IMR-90 (cell line): ENCODE results near the gene ZNF76. TPM values are rescaled to one million over a fixed set of nuclear protein-coding genes. Genes with fewer than 3 reads are reported as not detected.

Source experiments
- ATAC-seq: fragments of 200-7000 bp; cut with Tn5 transposase; 2 replicates; pipeline ENCODE4 v1.9.1; 2020; ENCODE audit warnings: low read depth, mild to moderate bottlenecking, moderate library complexity
- BruUV-seq: library from RNA; stranded (reverse); fragments of 400-500 nt; replicated peaks from 2 replicates; lab custom pipeline; 2021; lab: Mats Ljungman, UMichigan
- CTCF ChIA-PET: fragments of 300-600 bp; formaldehyde crosslinking; extraction: SDS; loops from one replicate; lab custom pipeline; 2021; ENCODE audit warnings: antibody characterized with exemption; lab: Yijun Ruan, JAX
- POLR2A ChIA-PET: fragments of 300-600 bp; sonication (Branson Sonifier 250); formaldehyde crosslinking; loops from one replicate; lab custom pipeline; 2022; ENCODE audit warnings: antibody characterized with exemption; ENCODE audit not compliant: unreplicated experiment; lab: Charles Lee
- DNase-seq: peaks from one replicate; pipeline ENCODE4 v3.0.0; 2013
- H2AFZ ChIP-seq: replicated peaks from 2 replicates; pipeline ENCODE3; 2013; ENCODE audit warnings: low read length, mild to moderate bottlenecking; ENCODE audit not compliant: poor library complexity
- H2AK5ac ChIP-seq: 2 replicates; pipeline ENCODE4 v1.6.1; 2013; ENCODE audit warnings: low read depth, low read length, inconsistent platforms
- H2AK9ac ChIP-seq: replicated peaks from 2 replicates; pipeline ENCODE3; 2013; ENCODE audit warnings: mild to moderate bottlenecking, low read depth, low read length, moderate library complexity; ENCODE audit not compliant: poor library complexity
- H2BK120ac ChIP-seq: 2 replicates; pipeline ENCODE4 v1.6.1; 2013; ENCODE audit warnings: low read depth, low read length, inconsistent platforms
- H2BK15ac ChIP-seq: 3 replicates; pipeline ENCODE4 v1.6.1; 2013; ENCODE audit warnings: low read depth, low read length, inconsistent platforms
- H2BK20ac ChIP-seq: 2 replicates; pipeline ENCODE4 v1.6.1; 2013; ENCODE audit warnings: low read depth, mild to moderate bottlenecking, inconsistent platforms, low read length, moderate library complexity
- H2BK5ac ChIP-seq: 2 replicates; pipeline ENCODE4 v1.6.1; 2013; ENCODE audit warnings: mild to moderate bottlenecking, low read depth, low read length, inconsistent platforms; ENCODE audit not compliant: poor library complexity, severe bottlenecking
- H3K14ac ChIP-seq: replicated peaks from 2 replicates; pipeline ENCODE4 v1.6.1; 2013; ENCODE audit warnings: low read depth, low read length, inconsistent platforms
- H3K18ac ChIP-seq: 2 replicates; pipeline ENCODE4 v1.6.1; 2013; ENCODE audit warnings: low read depth, low read length, control low read depth
- H3K23ac ChIP-seq: 2 replicates; pipeline ENCODE4 v1.6.1; 2013; ENCODE audit warnings: low read depth, low read length, inconsistent platforms
- H3K27ac ChIP-seq: 2 replicates; pipeline ENCODE4 v1.5.1; 2013; ENCODE audit warnings: mild to moderate bottlenecking, control low read depth, low read length; ENCODE audit not compliant: insufficient read depth
- H3K27me3 ChIP-seq: 2 replicates; pipeline ENCODE4 v1.6.1; 2013; ENCODE audit warnings: low read length; ENCODE audit not compliant: control insufficient read depth, insufficient read depth
- H3K36me3 ChIP-seq: 2 replicates; pipeline ENCODE4 v1.6.1; 2013; ENCODE audit warnings: low read length, mixed read lengths; ENCODE audit not compliant: control insufficient read depth, insufficient read depth
- H3K4ac ChIP-seq: 2 replicates; pipeline ENCODE4 v1.6.1; 2013; ENCODE audit warnings: low read depth, low read length, inconsistent platforms
- H3K4me1 ChIP-seq: 2 replicates; pipeline ENCODE4 v1.6.1; 2013; ENCODE audit warnings: low read length, mixed read lengths; ENCODE audit not compliant: control insufficient read depth, insufficient read depth
- H3K4me2 ChIP-seq: 2 replicates; pipeline ENCODE4 v1.6.1; 2013; ENCODE audit warnings: low read depth, mild to moderate bottlenecking, control low read depth, low read length, moderate library complexity
- H3K4me3 ChIP-seq: 2 replicates; pipeline ENCODE4 v1.5.1; 2013; ENCODE audit warnings: low read depth, mild to moderate bottlenecking, control low read depth, low read length, moderate library complexity; ENCODE audit not compliant: insufficient read depth
- H3K56ac ChIP-seq: 2 replicates; pipeline ENCODE4 v1.6.1; 2013; ENCODE audit warnings: low read length, inconsistent platforms; ENCODE audit not compliant: insufficient read depth; ENCODE audit errors: extremely low read depth
- H3K79me1 ChIP-seq, 2 experiments: 2 replicates each; pipeline ENCODE4 v1.6.1; 2013; ENCODE audit warnings: low read length in 2 of 2, inconsistent platforms in 1 of 2, low read depth in 1 of 2
- H3K9ac ChIP-seq: 2 replicates; pipeline ENCODE4 v1.6.1; 2013; ENCODE audit warnings: low read depth, low read length, control low read depth
- H3K9me1 ChIP-seq: 2 replicates; pipeline ENCODE4 v1.6.1; 2013; ENCODE audit warnings: low read length, inconsistent platforms; ENCODE audit not compliant: insufficient read depth
- H3K9me3 ChIP-seq: 2 replicates; pipeline ENCODE4 v1.6.1; 2013; ENCODE audit warnings: low read length; ENCODE audit not compliant: control insufficient read depth, insufficient read depth
- H4K20me1 ChIP-seq: 2 replicates; pipeline ENCODE4 v1.6.1; 2013; ENCODE audit warnings: low read length, inconsistent platforms; ENCODE audit not compliant: insufficient read depth
- H4K5ac ChIP-seq: 2 replicates; pipeline ENCODE4 v1.6.1; 2013; ENCODE audit warnings: mild to moderate bottlenecking, low read depth, low read length, control low read depth
- H4K8ac ChIP-seq, 2 experiments: 2 replicates each; pipeline ENCODE4 v1.6.1; 2013; ENCODE audit warnings: low read depth in 2 of 2, low read length in 2 of 2, control low read depth in 1 of 2, inconsistent platforms in 1 of 2
- H4K91ac ChIP-seq: 2 replicates; pipeline ENCODE4 v1.6.1; 2013; ENCODE audit warnings: low read depth, low read length, inconsistent platforms; ENCODE audit not compliant: insufficient read depth
- CEBPB ChIP-seq: IDR thresholded peaks from 2 replicates; pipeline ENCODE4 v1.6.1; 2012; ENCODE audit warnings: low read depth, low read length, improper control_type of control experiment
- CHD1 ChIP-seq: IDR thresholded peaks from 2 replicates; pipeline ENCODE4 v1.6.1; 2012; ENCODE audit warnings: low read depth, low read length, improper control_type of control experiment
- MAFK ChIP-seq: IDR thresholded peaks from 2 replicates; pipeline ENCODE4 v1.6.1; 2012; ENCODE audit warnings: low read depth, low read length, improper control_type of control experiment
- MAZ ChIP-seq: IDR thresholded peaks from 2 replicates; pipeline ENCODE4 v1.6.1; 2012; ENCODE audit warnings: low read depth, mild to moderate bottlenecking, low read length, improper control_type of control experiment, moderate library complexity, borderline replicate concordance
- MXI1 ChIP-seq: IDR thresholded peaks from 2 replicates; pipeline ENCODE4 v1.6.1; 2012; ENCODE audit warnings: low read depth, mild to moderate bottlenecking, low read length, moderate library complexity, borderline replicate concordance
- NFE2L2 ChIP-seq: fragments of 150-350 bp; IDR thresholded peaks from 2 replicates; pipeline ENCODE4 v1.6.1; 2016; ENCODE audit warnings: low read depth, mild to moderate bottlenecking, low read length
- POLR2A ChIP-seq: IDR thresholded peaks from 2 replicates; pipeline ENCODE4 v1.6.1; 2012; ENCODE audit warnings: mild to moderate bottlenecking, low read depth, low read length
- RAD21 ChIP-seq: IDR thresholded peaks from 2 replicates; pipeline ENCODE4 v1.6.1; 2012; ENCODE audit warnings: low read length, improper control_type of control experiment
- RCOR1 ChIP-seq: IDR thresholded peaks from 2 replicates; pipeline ENCODE4 v1.6.1; 2012; ENCODE audit warnings: mild to moderate bottlenecking, low read length, improper control_type of control experiment; ENCODE audit not compliant: insufficient replicate concordance
- RFX5 ChIP-seq: IDR thresholded peaks from 2 replicates; pipeline ENCODE4 v1.8.0; 2012; ENCODE audit warnings: low read depth, mild to moderate bottlenecking, low read length, moderate library complexity
- SMC3 ChIP-seq: fragments of 150-350 bp; IDR thresholded peaks from 2 replicates; pipeline ENCODE4 v1.6.1; 2016; ENCODE audit warnings: low read depth, mild to moderate bottlenecking, antibody characterized with exemption, low read length, moderate library complexity
- WGBS, 2 experiments: methylation state at CpG; one replicate each; pipeline versions ENCODE4 v1.1.5 to v1.1.7; 2013; ENCODE audit warnings: missing lambda C conversion rate in 2 of 2; ENCODE audit not compliant: insufficient read length in 1 of 2; ENCODE audit errors: extremely low coverage in 2 of 2; 5-methylcytosine and 5-hydroxymethylcytosine counted together
- dilution Hi-C: fragments of 300-500 bp; cut with HindIII; formaldehyde crosslinking; loops from one replicate; pipeline ENCODE4 v1.14.3; 2018; ENCODE audit warnings: low sequenced_read_pairs; ENCODE audit not compliant: unreplicated experiment
- in situ Hi-C: fragments of 300-500 bp; cut with MboI; formaldehyde crosslinking; loops from 3 replicates; pipeline ENCODE4 v1.14.3; 2019; ENCODE audit warnings: low sequenced_read_pairs, inconsistent platforms, mixed read lengths
- intact Hi-C: fragments of 100-400 bp; cut with micrococcal nuclease; formaldehyde crosslinking; loops from 2 replicates; pipeline ENCODE4 v1.10.0; 2022
- polyA plus RNA-seq, 3 experiments: library from polyadenylated mRNA; depleted of rRNA; stranded (reverse); fragments of >200 nt; gene quantifications; 2 replicates each; pipeline ENCODE4 v1.2.3, GENCODE V29; 2012; ENCODE audit warnings: low replicate concordance in 1 of 3
- total RNA-seq: library from RNA; depleted of rRNA; stranded (reverse); fragments of >200 nt; gene quantifications from 2 replicates; pipeline ENCODE4 v1.2.3, GENCODE V29; 2012
- TF ChIP-seq, protein P1 (sequence below): conservative IDR thresholded peaks from 2 replicates; pipeline ENCODE4 v1.5.1; 2012; ENCODE audit warnings: mild to moderate bottlenecking, low read depth, low read length, improper control_type of control experiment
- TF ChIP-seq, protein P2 (sequence below): fragments of 150-350 bp; IDR thresholded peaks from 2 replicates; pipeline ENCODE4 v1.6.1; 2017; ENCODE audit warnings: mild to moderate bottlenecking, antibody characterized with exemption, low read length, low read depth
- TF ChIP-seq, protein P3 (sequence below): fragments of 150-350 bp; IDR thresholded peaks from 2 replicates; pipeline ENCODE4 v1.6.1; 2016; ENCODE audit warnings: low read depth, mild to moderate bottlenecking, low read length, moderate library complexity, borderline replicate concordance

The ZNF76 gene
- total and polyA plus RNA-seq, 2 of the 4 experiments (the other 2 are of a cell fraction) = 19.9 to 21.1 TPM

DNA sequence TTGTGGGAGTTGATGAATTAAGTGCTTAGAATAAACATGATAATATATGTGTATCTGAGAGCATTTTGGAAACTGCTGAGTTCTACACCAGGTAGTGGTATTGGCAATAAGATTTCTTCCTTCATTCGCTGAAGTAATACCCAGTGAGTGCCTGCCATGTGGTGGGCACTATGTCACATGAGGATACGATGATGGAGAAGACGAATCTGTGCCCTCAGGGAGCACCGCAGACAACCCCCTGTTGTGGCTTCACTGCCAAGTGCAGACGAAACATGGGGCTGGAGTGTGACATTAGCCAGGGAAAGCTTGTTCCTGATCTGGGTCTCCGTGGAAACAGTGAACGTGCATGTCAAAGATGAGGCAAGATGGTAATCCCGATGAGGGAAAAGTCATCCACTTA lies 7.9 kb downstream of the ZNF76 start:
- CTCF ChIA-PET = no interaction called here
- intact Hi-C loops = no loop called here
- TF ChIP-seq, protein P1, sequence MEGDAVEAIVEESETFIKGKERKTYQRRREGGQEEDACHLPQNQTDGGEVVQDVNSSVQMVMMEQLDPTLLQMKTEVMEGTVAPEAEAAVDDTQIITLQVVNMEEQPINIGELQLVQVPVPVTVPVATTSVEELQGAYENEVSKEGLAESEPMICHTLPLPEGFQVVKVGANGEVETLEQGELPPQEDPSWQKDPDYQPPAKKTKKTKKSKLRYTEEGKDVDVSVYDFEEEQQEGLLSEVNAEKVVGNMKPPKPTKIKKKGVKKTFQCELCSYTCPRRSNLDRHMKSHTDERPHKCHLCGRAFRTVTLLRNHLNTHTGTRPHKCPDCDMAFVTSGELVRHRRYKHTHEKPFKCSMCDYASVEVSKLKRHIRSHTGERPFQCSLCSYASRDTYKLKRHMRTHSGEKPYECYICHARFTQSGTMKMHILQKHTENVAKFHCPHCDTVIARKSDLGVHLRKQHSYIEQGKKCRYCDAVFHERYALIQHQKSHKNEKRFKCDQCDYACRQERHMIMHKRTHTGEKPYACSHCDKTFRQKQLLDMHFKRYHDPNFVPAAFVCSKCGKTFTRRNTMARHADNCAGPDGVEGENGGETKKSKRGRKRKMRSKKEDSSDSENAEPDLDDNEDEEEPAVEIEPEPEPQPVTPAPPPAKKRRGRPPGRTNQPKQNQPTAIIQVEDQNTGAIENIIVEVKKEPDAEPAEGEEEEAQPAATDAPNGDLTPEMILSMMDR = no peak
- TF ChIP-seq CEBPB (no peak), SMC3 (no peak), RAD21 (no peak), RCOR1 (no peak), NFE2L2 (no peak), MAFK (no peak), MXI1 (no peak), CHD1 (no peak), MAZ (no peak), POLR2A (no peak), RFX5 (no peak)
- TF ChIP-seq, protein P2, sequence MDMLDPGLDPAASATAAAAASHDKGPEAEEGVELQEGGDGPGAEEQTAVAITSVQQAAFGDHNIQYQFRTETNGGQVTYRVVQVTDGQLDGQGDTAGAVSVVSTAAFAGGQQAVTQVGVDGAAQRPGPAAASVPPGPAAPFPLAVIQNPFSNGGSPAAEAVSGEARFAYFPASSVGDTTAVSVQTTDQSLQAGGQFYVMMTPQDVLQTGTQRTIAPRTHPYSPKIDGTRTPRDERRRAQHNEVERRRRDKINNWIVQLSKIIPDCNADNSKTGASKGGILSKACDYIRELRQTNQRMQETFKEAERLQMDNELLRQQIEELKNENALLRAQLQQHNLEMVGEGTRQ = no peak
- TF ChIP-seq, protein P3, sequence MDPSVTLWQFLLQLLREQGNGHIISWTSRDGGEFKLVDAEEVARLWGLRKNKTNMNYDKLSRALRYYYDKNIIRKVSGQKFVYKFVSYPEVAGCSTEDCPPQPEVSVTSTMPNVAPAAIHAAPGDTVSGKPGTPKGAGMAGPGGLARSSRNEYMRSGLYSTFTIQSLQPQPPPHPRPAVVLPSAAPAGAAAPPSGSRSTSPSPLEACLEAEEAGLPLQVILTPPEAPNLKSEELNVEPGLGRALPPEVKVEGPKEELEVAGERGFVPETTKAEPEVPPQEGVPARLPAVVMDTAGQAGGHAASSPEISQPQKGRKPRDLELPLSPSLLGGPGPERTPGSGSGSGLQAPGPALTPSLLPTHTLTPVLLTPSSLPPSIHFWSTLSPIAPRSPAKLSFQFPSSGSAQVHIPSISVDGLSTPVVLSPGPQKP = no peak

More for the DNA sequence above, 7.9 kb downstream of the ZNF76 start:
- Histone ChIP-seq H3K27ac (no peak overlapping the region), H3K23ac (no peak overlapping the region), H4K8ac (no peak overlapping the region), H3K9me1 (peaks cover 4% of the 10 kb centered on the region), H2BK5ac (no peak overlapping the region), H3K4me2 (no peak overlapping the region), H3K4me3 (no peak overlapping the region), H2AK9ac (no peak overlapping the region), H3K56ac (no peak overlapping the region), H2AFZ (peak overlapping the region; percentile 16), H3K9ac (no peak overlapping the region), H3K79me1 (peaks cover 16 to 29% of the 10 kb centered on the region in 2 experiments), H3K27me3 (no peaks in the 10 kb centered on the region), H2BK20ac (no peak overlapping the region), H2AK5ac (0 out of 2 replicates have a peak overlapping the region, but pooled peaks have one; percentile 33), H3K36me3 (0 out of 2 replicates have a peak, but pooled peaks cover 2% of the 10 kb centered on the region), H4K5ac (no peak overlapping the region), H3K18ac (no peak overlapping the region), H2BK120ac (no peak overlapping the region), H4K91ac (no peak overlapping the region), H3K4ac (no peak overlapping the region), H2BK15ac (no peak overlapping the region), H3K9me3 (no peaks in the 10 kb centered on the region), H4K20me1 (no peaks in the 10 kb centered on the region; the same call in 1 of the 2 replicates), H3K4me1 (no peaks in the 10 kb centered on the region), H3K14ac (no peak overlapping the region; the same call in 1 of the 2 replicates)
- 94% methylated on average over 4 of the region's 8 CpGs; no CpG with 5 or more reads in 1 of the 2 experiments for WGBS, 2 experiments
- no TSS peak for BruUV-seq
- POLR2A ChIA-PET = no interaction called here
- DNase-seq = no peak
- dilution Hi-C loops = no loop called here
- ATAC-seq = no peak
- in situ Hi-C loops = no loop called here
